Hepatocyte (in vitro differentiated cells): ENCODE data around the gene CBR3.

Experiments
- EZH2 ChIP-seq: fragments of 200-600 bp; sonication (generic); IDR thresholded peaks from 2 replicates; pipeline ENCODE4 v1.6.1; 2016; ENCODE audit warnings: antibody characterized with exemption, mild to moderate bottlenecking, borderline replicate concordance
- EZH2phosphoT487 ChIP-seq: fragments of 200-600 bp; sonication (generic); IDR thresholded peaks from one replicate; pipeline ENCODE4 v1.6.1; 2018; ENCODE audit warnings: antibody characterized with exemption, mild to moderate bottlenecking, low read depth, moderate library complexity; ENCODE audit not compliant: unreplicated experiment, severe bottlenecking
- TF ChIP-seq, protein P1 (sequence below): fragments of 200-600 bp; sonication (generic); IDR thresholded peaks from 2 replicates; pipeline ENCODE4 v1.5.1; 2016; ENCODE audit warnings: antibody characterized with exemption, mild to moderate bottlenecking; ENCODE audit not compliant: poor library complexity

DNA sequence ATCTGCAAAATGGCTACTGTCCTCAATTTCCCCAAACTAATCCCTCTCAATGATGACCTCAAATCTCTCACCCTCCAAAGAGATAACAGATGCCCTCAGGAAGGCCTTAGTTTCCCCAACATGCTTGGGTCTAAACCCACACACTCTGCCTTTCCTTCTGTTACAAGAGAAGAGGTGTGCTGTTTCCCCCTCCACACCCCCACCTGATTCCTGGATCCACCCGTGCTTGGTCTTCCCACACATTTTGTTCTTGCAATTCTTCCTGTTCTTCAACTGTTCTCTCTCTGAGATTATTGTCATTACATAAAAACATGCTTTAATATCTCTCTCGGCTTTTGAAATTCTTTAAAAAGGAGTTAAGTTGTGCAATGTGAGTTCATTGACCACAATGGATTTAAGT, 5.7 kb upstream of the CBR3 start:
- TF ChIP-seq, protein P1, sequence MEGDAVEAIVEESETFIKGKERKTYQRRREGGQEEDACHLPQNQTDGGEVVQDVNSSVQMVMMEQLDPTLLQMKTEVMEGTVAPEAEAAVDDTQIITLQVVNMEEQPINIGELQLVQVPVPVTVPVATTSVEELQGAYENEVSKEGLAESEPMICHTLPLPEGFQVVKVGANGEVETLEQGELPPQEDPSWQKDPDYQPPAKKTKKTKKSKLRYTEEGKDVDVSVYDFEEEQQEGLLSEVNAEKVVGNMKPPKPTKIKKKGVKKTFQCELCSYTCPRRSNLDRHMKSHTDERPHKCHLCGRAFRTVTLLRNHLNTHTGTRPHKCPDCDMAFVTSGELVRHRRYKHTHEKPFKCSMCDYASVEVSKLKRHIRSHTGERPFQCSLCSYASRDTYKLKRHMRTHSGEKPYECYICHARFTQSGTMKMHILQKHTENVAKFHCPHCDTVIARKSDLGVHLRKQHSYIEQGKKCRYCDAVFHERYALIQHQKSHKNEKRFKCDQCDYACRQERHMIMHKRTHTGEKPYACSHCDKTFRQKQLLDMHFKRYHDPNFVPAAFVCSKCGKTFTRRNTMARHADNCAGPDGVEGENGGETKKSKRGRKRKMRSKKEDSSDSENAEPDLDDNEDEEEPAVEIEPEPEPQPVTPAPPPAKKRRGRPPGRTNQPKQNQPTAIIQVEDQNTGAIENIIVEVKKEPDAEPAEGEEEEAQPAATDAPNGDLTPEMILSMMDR, result no peak
- no peak for TF ChIP-seq EZH2
- no peak for TF ChIP-seq EZH2phosphoT487
